HEK293 (cell line): ENCODE results near the gene MYO18B.

ENCODE experiments used
- ATF2 ChIP-seq: fragments of 450-650 bp; formaldehyde crosslinking; IDR thresholded peaks from 2 replicates; pipeline ENCODE4 v1.5.1; 2016; ENCODE audit warnings: missing biosample characterization, missing genetic modification characterization, low read depth
- REST ChIP-seq: fragments of 450-650 bp; formaldehyde crosslinking; IDR thresholded peaks from 2 replicates; pipeline ENCODE4 v1.5.1; 2016; ENCODE audit warnings: missing biosample characterization, missing genetic modification characterization
- ZNF146 ChIP-seq: fragments of 450-650 bp; formaldehyde crosslinking; IDR thresholded peaks from 2 replicates; pipeline ENCODE4 v1.5.1; 2016; ENCODE audit warnings: missing biosample characterization, missing genetic modification characterization
- ZNF585B ChIP-seq: fragments of 450-650 bp; formaldehyde crosslinking; IDR thresholded peaks from 2 replicates; pipeline ENCODE4 v1.5.1; 2016; ENCODE audit warnings: missing biosample characterization, missing genetic modification characterization

GRCh38 chr22:25900880-25901279, 158.9 kb downstream of the MYO18B start:
- TF ChIP-seq REST (tag by site-specific recombination) (no peak), ATF2 (no peak), ZNF146 (tag by site-specific recombination) (no peak), ZNF585B (tag by site-specific recombination) (no peak)
